ENCODE data around the gene PSAT1.

PSAT1 gene

DNA sequence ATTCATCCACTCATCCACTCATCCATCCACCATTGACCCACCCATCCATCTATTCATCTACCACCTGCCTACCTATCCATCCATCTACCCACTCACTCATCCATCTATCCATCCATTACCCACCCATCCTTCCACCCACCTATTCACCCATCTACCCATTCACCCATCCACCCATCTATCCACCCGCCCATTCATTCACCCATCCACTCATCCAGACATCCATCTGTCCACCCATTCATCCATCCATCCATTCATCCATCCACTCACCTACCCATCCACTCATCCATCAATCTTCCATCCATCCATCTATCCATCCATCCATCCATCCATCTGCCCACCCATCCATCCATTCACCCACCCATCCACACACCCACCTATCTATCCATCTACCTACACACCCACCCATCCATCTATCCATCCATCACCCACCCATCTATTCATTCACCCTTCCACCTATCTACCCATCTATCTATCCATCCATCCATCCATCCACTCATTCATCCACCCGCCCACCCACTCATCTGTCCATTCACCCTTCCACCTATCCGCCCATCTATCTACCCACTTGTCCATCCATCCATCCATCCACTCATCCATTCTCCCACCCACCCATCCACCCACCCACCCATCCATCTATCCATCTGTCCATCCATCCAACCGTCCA is 23.2 kb downstream of the PSAT1 start:
- DNase-seq = no peak

DNA sequence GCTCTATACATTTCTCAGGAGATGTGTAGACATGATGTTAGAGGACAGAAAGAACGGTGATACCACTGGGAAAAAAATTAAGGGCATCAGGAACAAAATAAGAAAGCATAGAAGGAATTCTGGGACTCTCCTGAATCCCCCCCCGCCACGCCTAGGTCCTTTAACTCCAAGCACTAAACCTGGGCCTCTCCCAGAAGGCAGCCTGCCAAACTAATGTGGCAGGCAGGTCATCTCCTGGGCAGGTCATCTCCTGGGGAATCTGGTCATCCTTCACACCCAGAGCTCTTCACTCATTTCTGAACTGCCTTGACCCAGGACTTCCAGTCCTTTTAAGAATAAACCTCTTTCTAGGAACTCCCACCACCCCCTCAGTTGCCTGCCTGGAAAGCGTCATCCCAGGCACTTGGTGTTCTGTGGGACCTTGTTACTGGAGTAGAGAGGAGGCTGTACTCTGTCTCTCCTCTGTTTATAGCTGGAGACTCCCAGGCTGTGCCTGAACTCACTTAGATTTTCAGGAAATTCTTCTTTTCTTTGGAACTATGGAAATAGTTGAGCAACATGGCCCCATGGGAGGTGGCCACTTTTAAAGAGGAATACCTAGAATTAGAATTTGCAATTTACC is 24.1 kb downstream of the PSAT1 start:
- DNase-seq = no peak

DNA sequence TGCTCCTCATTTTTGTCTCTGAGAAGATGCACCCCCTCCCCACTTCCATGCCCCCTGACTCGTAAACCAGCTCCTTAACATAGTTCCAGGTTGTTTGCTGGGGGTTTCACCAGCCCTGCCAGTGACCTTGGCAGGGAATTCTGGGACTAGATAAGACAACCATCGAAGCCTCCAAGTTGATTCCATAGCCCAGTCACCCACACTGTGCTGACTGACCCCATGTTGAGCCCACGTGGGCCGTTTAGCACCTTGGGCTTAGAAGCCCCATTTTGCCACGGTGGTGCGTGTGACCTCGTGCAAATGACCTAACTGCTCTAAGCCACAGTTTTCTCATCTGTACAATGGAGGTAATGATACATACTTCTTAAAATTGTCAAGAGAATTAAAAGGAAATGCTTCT is 24.6 kb downstream of the PSAT1 start:
- no peak for DNase-seq

DNA sequence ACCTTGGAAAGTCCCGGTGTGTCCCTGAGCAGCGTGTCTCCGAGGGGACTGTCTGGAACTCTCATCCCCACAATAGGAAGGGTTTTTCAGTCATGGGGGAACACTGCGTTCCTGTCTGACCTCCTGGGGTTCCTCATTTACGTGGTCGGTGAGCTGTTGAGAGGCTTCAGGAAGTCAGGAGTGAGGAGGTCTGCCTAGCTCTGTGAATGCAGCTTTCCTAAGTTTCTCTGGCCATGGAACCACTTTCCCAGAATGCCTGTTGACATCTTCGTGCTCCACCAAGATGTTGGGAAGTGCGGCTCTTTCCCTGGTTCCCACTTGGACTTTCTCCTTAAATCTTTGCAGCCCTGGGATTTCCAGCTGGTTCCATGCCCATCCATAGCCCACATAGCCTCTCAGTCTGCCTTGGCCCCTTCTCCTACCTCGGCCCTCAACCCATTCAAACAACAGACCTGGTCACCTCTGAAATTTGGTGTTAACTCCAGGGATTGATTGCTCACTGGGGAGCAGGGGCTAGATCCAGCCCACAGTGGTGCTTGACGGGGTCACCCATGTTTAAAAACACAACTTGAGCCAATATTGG is 27.2 kb downstream of the PSAT1 start:
- DNase-seq = no peak

DNA sequence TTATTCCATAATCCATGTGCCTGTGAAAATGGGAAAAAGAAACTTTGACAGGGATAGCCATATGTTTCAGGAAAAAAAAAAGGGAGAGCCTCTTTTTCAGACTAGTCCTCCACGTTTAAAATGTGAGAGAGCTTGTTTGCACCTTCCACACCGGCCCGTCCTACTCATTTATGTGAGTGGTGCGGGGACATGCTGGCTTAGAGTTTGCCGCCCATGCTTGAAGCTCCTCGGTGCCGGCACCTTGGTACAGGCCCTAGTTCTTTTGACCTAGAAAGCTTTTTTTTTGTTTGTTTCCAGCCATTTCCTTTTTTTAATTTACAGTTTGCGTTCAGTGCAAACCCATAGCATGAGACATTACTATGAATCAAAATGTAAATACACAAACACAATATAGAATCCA is 27.8 kb downstream of the PSAT1 start:
- no peak for DNase-seq

DNA sequence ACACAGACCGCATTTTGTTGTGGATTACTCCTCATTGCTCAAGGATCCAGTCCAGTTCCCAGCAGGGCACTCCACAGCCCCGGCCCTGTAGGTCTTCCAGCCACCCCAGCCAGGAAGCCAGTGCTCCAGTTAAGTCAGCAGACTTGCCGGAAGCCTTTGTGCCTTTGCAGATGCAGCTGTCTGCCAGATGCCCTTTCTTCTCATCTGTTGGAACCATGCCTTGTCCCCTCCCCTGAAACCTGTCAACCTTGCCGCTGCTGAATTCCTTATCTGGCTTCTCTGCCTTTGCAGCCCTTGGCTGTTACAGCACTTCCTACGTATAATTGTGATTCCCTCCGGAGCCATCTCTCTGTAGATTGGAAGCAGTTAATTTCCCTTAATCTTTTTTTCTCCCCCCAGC is 28.4 kb downstream of the PSAT1 start:
- no peak for DNase-seq

DNA sequence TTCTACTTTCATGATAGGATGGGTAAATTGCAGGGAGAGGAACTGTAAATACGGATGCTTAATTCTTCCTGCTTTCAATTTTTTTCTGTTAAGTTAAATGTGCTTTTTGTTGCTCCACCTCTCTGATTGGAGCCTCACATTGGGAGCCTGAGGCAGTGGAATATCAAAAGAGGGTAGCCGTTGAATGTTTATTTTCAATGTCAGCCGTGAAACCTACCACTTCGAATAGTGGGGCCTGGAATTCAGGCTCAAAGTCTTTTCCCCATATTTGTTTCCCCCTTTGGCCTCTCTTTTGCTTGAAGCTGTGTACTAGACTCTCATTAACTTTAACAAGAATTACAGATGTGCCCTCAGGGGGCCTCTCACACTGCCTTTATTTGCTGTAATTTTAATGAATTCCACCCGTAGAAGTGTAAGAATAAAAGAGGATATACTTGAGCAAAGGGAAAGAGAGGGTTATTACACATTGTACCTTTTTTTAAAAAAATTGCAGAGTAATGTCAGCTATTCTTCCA is 29.0 kb downstream of the PSAT1 start:
- no peak for DNase-seq

DNA sequence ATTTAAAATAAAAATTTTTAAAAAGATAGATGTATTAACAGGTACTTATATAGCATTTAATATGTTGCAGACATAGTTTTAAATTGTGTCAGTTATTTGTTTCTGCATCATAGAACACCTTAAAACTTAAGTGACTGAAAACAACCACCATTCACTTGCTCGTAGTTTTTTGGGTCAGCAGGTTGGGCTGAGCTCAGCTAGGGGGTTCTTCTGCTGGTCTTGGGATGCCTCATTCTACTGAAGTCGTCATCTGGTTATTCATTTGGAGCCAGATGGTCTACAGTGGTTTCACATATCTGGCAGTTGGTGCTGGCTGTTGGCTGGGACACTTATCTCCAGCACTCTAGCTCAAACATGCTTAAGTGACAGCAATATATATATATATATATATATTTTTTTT is 29.6 kb downstream of the PSAT1 start:
- DNase-seq = no peak

DNA sequence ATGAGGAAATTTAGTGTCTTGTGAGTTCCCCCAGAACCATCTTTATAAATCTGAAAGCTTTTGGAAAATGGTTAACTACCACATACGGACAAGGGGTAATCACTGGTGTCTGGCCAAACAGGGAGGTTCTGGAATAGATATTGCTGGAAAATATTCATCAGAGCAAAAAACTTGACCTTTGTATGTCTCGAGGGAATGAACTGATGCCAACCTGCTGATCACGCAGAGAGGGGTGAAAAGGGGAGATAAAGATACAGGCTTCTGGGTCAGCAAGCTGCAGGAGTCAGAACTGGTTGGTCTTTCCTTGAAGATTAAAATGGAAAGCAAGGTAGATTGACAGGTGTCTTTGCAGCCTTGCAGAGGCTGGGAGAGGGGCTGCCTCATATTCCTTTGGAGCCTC is 35.5 kb downstream of the PSAT1 start:
- DNase-seq = no peak

DNA sequence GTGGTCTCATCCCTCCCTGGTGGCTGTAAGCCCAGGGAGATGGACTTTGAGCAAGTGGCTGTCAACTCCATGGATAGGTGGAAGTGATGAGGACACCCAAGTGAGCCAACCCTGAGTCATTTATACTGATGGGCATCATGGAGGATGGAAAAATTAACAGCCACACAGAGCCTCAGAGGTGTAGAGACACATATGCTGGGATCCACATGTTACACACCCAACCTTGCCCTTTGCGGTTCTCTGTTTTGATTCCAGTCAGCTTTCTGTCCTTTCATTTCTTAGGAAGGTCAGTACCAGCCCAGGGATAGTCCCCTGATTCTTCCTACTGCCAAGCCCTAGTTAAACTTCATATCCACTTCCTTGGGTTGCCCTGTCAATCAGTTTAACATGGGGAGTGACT is 51.9 kb downstream of the PSAT1 start:
- no peak for DNase-seq

DNA sequence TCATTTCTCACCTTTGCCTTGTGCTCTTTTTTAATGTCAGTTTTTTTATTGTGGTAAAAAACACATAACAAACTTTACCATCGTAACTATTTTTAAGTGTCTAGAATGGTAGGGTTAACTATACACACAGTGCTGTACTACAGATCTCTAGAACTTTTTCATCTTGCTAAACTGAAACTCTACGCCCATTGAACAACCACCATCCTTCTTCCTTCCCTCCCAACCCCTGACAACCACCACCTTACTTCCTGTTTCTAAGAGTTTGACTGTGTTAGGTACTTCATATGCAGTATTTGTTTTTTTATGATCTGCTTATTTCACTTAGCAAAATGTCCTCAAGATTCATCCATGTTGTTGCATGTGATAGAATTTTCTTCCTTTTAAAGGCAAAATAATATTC is 54.9 kb downstream of the PSAT1 start:
- no peak for DNase-seq

DNA sequence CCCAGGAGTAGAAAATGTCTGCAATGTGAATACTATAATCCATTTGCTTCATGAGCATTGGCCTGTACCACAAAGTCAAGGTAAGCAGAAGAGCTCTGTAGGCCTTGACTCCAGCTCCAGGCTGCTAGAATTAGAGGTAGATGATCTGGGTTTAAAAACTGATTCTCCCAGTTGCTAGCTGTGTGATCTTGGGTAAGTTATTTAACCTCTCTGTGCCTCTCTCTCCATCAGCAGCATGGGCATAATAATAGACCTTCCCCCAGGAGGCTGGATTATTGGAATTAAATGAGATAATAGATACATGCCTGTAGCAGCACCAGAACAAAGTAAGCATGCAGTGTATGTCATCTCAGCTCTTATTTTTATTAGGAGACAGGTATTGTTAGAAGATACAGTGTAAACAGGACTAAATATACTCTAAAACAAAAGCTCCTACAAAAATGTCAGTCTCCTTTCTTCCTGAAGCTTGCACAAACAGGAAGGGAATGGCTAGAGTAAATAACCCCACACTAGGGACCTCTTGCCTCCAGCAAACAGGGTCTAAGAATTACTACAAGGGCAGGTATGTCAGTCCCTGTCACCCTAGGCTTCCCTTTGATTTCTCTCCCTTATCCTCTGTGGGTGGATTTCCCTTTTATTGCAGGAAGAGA is 57.5 kb downstream of the PSAT1 start:
- no peak for DNase-seq

DNA sequence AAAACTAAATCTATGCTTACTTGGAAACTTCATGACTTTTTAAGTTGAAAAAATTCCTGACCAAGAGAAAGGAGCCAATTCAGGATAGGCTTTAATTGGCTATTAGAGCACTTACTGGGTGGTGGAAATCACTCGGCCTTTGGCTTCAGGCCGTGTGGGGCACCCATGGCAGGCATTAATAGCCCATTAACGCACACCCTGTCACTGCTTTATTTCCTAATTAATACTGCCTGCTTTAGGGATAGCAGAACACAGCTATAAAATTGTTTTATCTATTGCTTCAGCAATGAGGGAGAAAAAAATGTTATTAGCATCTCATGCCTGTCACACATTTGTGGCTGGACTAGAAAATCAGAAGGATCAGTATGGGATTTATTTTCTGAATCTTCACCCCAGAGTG is 58.1 kb downstream of the PSAT1 start:
- no peak for DNase-seq

DNA sequence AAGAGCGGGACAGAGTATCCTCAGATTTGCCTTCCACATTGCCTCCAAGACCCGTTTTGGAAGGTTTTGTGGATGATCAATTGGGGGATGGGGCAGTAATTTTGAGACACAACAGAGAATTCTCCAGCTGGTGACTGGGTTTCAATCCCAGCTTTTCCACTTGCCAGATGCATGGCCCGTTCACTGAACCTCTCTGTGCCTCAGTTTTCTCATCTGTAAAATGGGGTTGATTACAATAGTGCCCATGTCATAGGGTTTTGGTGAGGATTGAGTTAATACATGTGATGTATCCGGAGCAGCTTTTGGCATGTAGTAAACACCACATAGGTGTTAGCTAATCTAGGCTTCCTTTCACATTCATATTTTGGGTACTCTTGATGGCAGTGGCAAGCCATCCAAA is 59.7 kb downstream of the PSAT1 start:
- no peak for DNase-seq

DNA sequence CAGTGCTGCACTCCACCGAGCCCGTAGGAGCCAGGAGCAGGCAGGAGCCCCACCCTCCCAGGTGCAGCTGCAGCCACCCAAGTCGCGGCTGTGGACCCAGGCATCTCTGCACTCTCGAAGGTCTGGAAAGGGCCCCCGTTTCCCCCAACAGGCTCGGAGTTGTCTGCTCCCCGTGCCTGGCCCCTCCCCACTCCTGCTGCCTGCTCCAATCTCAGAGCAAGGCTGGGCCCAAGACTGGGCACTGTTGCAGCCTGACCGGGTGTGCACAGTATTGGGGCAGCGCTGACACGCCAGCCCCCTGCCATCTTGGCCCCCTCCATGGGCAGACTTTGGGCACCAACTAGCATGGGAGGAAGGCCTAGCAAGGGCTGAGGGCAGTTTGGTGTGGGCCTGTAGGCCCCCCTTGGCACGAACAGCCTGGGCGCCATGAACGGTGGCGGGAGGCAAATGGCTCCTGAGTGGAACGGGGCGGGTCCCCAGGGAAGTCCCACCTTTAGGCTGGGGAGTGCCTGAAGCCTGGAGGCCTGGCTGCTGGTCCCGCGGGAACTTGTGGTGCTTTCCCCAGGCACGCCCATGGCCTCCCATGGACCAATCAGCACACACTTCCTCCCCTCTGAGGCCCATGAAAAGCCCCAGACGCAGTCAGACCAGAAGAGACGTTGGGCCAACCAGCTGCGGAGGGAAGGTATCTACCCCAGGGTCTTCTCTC is 60.4 kb downstream of the PSAT1 start:
- no peak for DNase-seq

DNA sequence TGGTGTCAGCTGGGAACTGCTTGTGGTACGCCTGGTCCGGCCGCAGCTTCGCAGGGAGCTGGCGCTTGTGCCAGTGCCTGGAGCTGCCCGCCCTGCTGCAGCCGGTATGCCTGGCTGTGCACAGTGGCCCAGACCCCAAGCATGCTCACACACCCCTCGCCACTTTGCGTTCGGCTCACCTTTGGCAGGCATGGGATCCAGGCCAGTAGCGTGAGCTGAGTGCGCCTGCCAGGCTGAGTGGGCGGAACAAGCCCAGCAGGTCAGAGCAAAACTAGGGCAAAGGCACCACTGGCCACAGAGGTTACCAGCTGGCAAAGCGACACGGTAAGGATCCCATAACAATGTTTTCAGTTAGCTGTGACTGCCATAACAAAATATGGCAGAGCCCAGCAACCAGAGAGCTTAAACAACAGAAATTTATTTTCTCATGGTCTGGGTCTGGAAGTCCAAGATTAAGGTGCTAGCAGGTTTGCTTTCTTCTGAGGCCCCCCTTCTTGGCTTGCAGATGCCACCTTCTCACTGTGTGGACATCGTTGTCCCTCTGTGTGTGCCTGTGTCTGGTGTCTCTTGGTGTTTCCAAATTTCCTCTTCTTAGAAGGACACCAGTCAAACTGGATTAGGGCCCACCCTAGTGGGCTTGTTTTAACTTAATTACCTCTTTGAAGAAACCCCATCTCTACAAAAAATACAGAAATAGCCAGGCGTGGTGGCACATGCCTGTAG is 61.6 kb downstream of the PSAT1 start:
- DNase-seq = no peak

DNA sequence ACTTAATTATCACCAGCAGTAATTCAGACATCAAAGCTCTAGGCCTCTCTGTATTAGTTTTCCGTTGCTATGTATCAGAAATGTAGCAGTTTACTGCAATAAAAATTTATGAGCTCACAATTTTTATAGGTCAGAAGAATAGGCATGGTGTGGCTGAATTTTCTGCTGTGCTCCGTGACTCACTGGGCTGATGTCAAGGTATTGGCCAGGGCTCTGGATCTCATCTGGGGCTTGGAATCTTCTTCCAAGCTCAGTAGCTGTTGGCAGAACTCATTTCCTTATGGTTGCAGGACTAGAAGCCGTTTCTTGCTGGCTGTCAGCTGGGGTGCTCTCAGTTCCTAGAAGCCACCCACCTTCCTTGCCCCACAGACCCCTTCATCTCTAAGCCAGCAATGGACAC is 66.3 kb downstream of the PSAT1 start:
- DNase-seq = no peak

DNA sequence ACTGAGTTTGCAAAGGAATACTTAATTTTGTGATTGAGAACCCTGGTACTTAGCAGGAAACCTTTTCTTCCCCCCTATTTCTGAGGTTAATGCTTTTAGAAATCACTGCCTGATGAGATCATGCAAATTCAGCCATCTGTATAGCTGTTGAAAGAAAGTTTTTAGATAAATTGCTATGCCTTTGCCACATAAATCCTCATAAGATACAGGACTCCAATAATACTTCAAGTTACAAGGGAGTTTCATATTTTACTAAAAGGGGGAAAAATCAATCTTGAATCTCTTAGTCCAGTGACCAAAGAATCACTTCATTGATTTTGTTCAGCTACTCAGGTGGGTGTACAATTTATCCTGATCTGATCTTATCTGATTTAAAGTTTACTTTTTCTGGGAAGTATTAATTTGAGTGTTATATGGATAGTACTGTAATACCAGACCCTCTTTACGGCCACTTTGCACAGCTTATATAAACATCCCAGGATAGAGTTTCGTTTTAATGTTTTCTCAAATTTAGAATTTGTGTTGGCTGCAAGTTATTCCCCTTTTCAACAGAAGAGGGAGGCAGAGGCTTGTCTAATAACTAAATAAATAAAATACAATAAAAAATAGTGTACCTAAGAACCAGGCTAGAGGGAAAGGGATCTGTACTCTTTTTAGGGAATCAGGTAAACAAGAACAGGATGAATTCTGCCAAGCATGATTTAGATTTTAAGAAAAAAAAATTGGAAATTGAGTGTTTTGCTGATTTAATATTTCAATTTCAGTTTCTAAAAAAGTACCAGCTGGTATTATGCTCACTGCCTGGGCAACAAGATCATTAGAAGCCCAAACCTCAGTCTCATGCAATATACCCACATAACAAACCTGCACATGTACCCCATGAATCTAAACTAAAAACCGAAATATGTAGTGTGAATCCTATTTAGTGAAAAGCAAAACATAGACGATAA is 69.1 kb downstream of the PSAT1 start:
- DNase-seq = peak; percentile 34

DNA sequence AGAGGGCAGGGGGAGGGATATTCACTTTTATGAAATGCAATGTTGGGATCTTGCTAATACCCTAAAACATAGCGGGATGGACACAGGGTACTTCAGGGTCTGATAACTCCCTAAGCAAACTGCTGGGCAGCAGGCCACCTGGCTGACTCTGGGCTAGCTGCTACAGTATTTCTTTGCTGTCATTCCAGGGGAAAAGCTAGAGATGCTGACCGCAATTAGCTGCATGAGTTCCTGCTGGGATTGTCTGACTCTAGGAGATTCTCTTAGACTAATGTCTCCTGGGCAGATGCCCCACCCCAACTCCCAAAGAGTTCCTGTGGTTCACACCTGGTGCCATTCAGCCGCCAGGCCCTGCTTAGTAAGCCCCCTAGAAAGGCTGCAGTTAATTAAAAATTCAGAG is 69.9 kb downstream of the PSAT1 start:
- DNase-seq = no peak

DNA sequence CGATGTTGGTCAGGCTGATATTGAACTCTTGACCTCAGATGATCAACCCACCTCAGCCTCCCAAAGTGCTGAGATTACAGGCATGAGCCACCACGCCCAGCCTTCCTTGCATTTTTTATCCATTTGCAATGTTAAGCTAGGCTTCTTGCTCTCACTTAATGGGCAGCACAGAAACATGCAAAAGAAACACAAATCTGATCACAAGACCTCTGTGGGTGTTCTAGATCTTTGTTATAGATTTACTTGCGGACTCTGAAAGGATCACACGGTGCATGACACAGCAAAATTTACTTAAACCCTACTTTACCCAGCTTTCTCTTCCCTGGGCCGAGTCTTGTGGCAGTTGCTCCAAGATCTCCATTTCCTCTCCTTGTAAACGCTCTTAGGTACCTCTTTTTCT is 71.3 kb downstream of the PSAT1 start:
- DNase-seq = peak; percentile 75

DNA sequence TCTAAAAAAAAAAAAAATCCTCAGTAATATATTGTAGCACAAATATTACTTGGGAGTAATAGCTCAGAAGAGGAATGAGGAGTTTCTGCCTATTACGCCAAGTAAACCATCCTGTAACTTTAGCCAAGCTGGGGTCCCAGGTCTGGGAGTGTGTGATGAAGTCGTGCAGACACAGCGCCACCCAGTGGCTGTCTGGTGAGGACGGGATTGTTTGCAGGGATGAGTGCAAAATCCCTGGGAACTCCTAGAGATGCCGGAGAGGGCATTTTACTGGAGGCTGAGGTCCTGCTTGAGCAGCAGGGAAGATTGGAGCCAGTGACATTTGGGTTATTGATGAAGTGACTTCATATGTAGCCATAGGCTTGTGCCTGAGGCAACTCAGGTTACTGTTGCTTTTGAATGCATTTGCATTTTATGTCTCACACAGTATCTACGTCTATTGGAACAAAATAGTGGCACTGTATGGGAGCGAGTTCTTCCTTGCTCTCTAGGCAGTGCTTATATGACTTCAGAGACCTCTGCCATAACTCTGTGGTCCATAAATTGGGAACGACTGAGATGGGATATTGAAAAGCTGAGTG is 72.8 kb downstream of the PSAT1 start:
- peak; percentile 76 for DNase-seq

All from OCI-M1 (cell line).